Endothelial cell of umbilical vein (primary cell): ENCODE data around the gene MFAP4. TPM values are rescaled to one million over a fixed set of nuclear protein-coding genes. Genes with fewer than 3 reads are reported as not detected.

Source experiments
- BruUV-seq: library from RNA; stranded (reverse); fragments of 400-500 nt; replicated peaks from 2 replicates; lab custom pipeline; 2021; lab: Mats Ljungman, UMichigan
- CTCF ChIA-PET: fragments of 300-600, 350-600 bp; sonication (Branson Sonifier 250); formaldehyde crosslinking; loops from one replicate; lab custom pipeline; 2021; ENCODE audit warnings: antibody characterized with exemption, inconsistent platforms; lab: Charles Lee
- POLR2A ChIA-PET: fragments of 300-600, 350-600 bp; sonication (Branson Sonifier 250); formaldehyde crosslinking; loops from one replicate; lab custom pipeline; 2021; ENCODE audit warnings: antibody characterized with exemption, inconsistent platforms; lab: Charles Lee
- DNase-seq: peaks from one replicate; pipeline ENCODE4 v3.0.0-alpha.2; 2011; ENCODE audit warnings: low read depth, low spot score
- FAIRE-seq: peaks from 2 replicates; lab custom pipeline; 2011; peaks lifted over from hg19 to GRCh38; lab: Jason Lieb, UNC
- H2AFZ ChIP-seq: 2 replicates; pipeline ENCODE4 v1.6.0; 2012; ENCODE audit warnings: low read depth, low read length, control low read depth, inconsistent platforms
- H3K27ac ChIP-seq: 2 replicates; pipeline ENCODE4 v1.5.1; 2011; ENCODE audit warnings: low read depth, mild to moderate bottlenecking, control low read depth, low read length, moderate library complexity; ENCODE audit not compliant: insufficient read depth
- H3K27me3 ChIP-seq, 2 experiments: 2 replicates each; pipeline versions ENCODE4 v1.6.0 to v1.6.1; 2011; ENCODE audit warnings: low read length in 2 of 2, mixed read lengths in 1 of 2; ENCODE audit not compliant: control insufficient read depth in 2 of 2, insufficient read depth in 2 of 2
- H3K36me3 ChIP-seq, 2 experiments: 2 replicates in 1 of 2; 3 replicates in 1 of 2; pipeline ENCODE4 v1.5.1; 2011; ENCODE audit warnings: low read length in 2 of 2, mild to moderate bottlenecking in 1 of 2, moderate library complexity in 1 of 2; ENCODE audit not compliant: control insufficient read depth in 2 of 2, insufficient read depth in 2 of 2; ENCODE audit errors: extremely low read depth in 1 of 2
- H3K4me1 ChIP-seq: 3 replicates; pipeline ENCODE4 v1.5.1; 2011; ENCODE audit warnings: mild to moderate bottlenecking, low read length; ENCODE audit not compliant: control insufficient read depth, insufficient read depth; ENCODE audit errors: extremely low read depth
- H3K4me2 ChIP-seq: 2 replicates; pipeline ENCODE4 v1.6.1; 2011; ENCODE audit warnings: low read length, control low read depth, mixed read lengths; ENCODE audit not compliant: insufficient read depth
- H3K4me3 ChIP-seq, 3 experiments: fragments of 200-600 bp in 1 of 3; sonication (generic), shearing (Covaris generic) in 1 of 3; replicated peaks in 1 of 3; 2 replicates each; pipeline ENCODE4 v1.5.1; 2011 to 2016; ENCODE audit warnings: control low read depth in 3 of 3, low read length in 3 of 3, mild to moderate bottlenecking in 2 of 3, inconsistent platforms in 1 of 3, low read depth in 1 of 3, moderate library complexity in 1 of 3; ENCODE audit not compliant: insufficient read depth in 1 of 3
- H3K79me2 ChIP-seq: 2 replicates; pipeline ENCODE4 v1.6.0; 2012; ENCODE audit warnings: low read length, inconsistent platforms; ENCODE audit not compliant: control insufficient read depth, insufficient read depth
- H3K9ac ChIP-seq: replicated peaks from 2 replicates; pipeline ENCODE3; 2011; ENCODE audit warnings: low read length, control low read depth; ENCODE audit not compliant: insufficient read depth; ENCODE audit errors: extremely low read depth
- H3K9me1 ChIP-seq: replicated peaks from 3 replicates; pipeline ENCODE4 v1.6.0; 2011; ENCODE audit warnings: mild to moderate bottlenecking, low read length; ENCODE audit not compliant: control insufficient read depth, insufficient read depth; ENCODE audit errors: extremely low read depth
- H3K9me3 ChIP-seq: replicated peaks from 2 replicates; pipeline ENCODE4 v1.5.1; 2012; ENCODE audit warnings: low read length, inconsistent platforms; ENCODE audit not compliant: control insufficient read depth, insufficient read depth
- H4K20me1 ChIP-seq: replicated peaks from 2 replicates; pipeline ENCODE3; 2011; ENCODE audit warnings: mild to moderate bottlenecking, low read length; ENCODE audit not compliant: control insufficient read depth, insufficient read depth; ENCODE audit errors: extremely low read depth
- CTCF ChIP-seq, 2 donors: IDR thresholded peaks; 1 replicate in 1 of 2; 2 replicates in 1 of 2; pipeline ENCODE4 v1.5.1; 2011; ENCODE audit warnings: low read length in 2 of 2, mild to moderate bottlenecking in 2 of 2, moderate library complexity in 2 of 2, control low read depth in 1 of 2, inconsistent platforms in 1 of 2, low read depth in 1 of 2; ENCODE audit not compliant: insufficient read depth in 1 of 2; ENCODE audit errors: extremely low read depth in 1 of 2
- EZH2 ChIP-seq: IDR thresholded peaks from 2 replicates; pipeline ENCODE4 v1.6.1; 2012; ENCODE audit warnings: borderline replicate concordance, low read depth, mild to moderate bottlenecking, moderate library complexity, low read length, inconsistent platforms; ENCODE audit not compliant: severe bottlenecking
- FOS ChIP-seq: IDR thresholded peaks from 2 replicates; pipeline ENCODE4 v1.6.1; 2011; ENCODE audit warnings: mild to moderate bottlenecking, low read length, moderate library complexity, borderline replicate concordance; ENCODE audit not compliant: insufficient read depth
- GATA2 ChIP-seq: IDR thresholded peaks from 2 replicates; pipeline ENCODE4 v1.7.0; 2011; ENCODE audit warnings: low read depth, mild to moderate bottlenecking, moderate library complexity, mixed read lengths, low read length; ENCODE audit not compliant: insufficient read length, insufficient read depth
- JUN ChIP-seq: IDR thresholded peaks from 2 replicates; pipeline ENCODE4 v1.6.1; 2011; ENCODE audit warnings: borderline replicate concordance, low read depth; ENCODE audit not compliant: insufficient read length, insufficient read depth
- MAX ChIP-seq: IDR thresholded peaks from 2 replicates; pipeline ENCODE4 v1.6.1; 2011; ENCODE audit not compliant: insufficient read depth, insufficient read length
- MYC ChIP-seq: IDR thresholded peaks from one replicate; pipeline ENCODE4 v1.6.1; 2011; ENCODE audit warnings: mild to moderate bottlenecking, low read depth, low read length
- POLR2A ChIP-seq: IDR thresholded peaks from 2 replicates; pipeline ENCODE4 v1.6.1; 2012; ENCODE audit warnings: low read depth, mild to moderate bottlenecking, control low read depth, low read length
- POLR2AphosphoS5 ChIP-seq: IDR thresholded peaks from 2 replicates; pipeline ENCODE4 v1.6.1; 2012; ENCODE audit warnings: low read depth, mild to moderate bottlenecking, control low read depth, low read length, moderate library complexity; ENCODE audit not compliant: insufficient read depth
- dilution Hi-C: fragments of 300-500 bp; cut with MboI; formaldehyde crosslinking; loops from one replicate; pipeline ENCODE4 v1.15.0; 2019; ENCODE audit warnings: low sequenced_read_pairs; ENCODE audit not compliant: extremely low pct_ligation_motif_present
- intact Hi-C: fragments of 100-400 bp; cut with micrococcal nuclease; formaldehyde crosslinking; loops from one replicate; pipeline ENCODE4 v1.10.0; 2022
- polyA plus RNA-seq, 4 experiments: library from polyadenylated mRNA; depleted of rRNA in 3 of 4; stranded (reverse) in 3 of 4; unstranded in 1 of 4; fragments of >200 nt; gene quantifications; 2 replicates each; pipeline versions ENCODE4 v1.2.1 to v1.2.3, GENCODE V29; 2011 to 2012; ENCODE audit warnings: missing spikeins in 1 of 4
- total RNA-seq: library from RNA; stranded (reverse); gene quantifications from 2 replicates; pipeline ENCODE4 v1.2.3, GENCODE V29; 2021

Gene MFAP4
- total and polyA plus RNA-seq, 2 donors (not counting 3 experiments of a cell fraction or from before 2014, with no cell fraction given): not detected

GRCh38 chr17:19415311-19415710 is 28.3 kb upstream of the MFAP4 start:
- Histone ChIP-seq H3K4me2 (no peak overlapping the region), H4K20me1 (no peaks in the 10 kb centered on the region), H3K4me1 (no peaks in the 10 kb centered on the region), H3K27ac (no peak overlapping the region), H2AFZ (no peak overlapping the region), H3K9ac (no peak overlapping the region), H3K36me3 (no peaks in the 10 kb centered on the region), H3K79me2 (no peaks in the 10 kb centered on the region), H3K9me1 (no peaks in the 10 kb centered on the region), H3K9me3 (no peaks in the 10 kb centered on the region), H3K4me3 (no peak overlapping the region), H3K27me3 (peaks cover 0 to 5% of the 10 kb centered on the region in 2 experiments)
- no TSS peak for BruUV-seq
- TF ChIP-seq MYC (no peak), FOS (no peak), MAX (no peak)
- intact Hi-C loops (no loop called here), dilution Hi-C loops (no loop called here)
- FAIRE-seq (no peak), DNase-seq (no peak)
- ChIA-PET POLR2A (no interaction called here), CTCF (no interaction called here)

GRCh38 chr17:19414396-19415280 is 27.6 kb upstream of the MFAP4 start:
- no peak overlapping the region for H3K4me3 ChIP-seq
- H3K9ac ChIP-seq: no peak overlapping the region
- H3K4me1 ChIP-seq: no peaks in the 10 kb centered on the region
- FAIRE-seq (no peak), DNase-seq (no peak)
- ChIA-PET POLR2A (no interaction called here), CTCF (no interaction called here)
- no peaks in the 10 kb centered on the region for H3K79me2 ChIP-seq
- intact Hi-C loops (no loop called here), dilution Hi-C loops (no loop called here)
- H3K36me3 ChIP-seq: no peaks in the 10 kb centered on the region
- no peak overlapping the region for H3K27ac ChIP-seq
- no peaks in the 10 kb centered on the region for H3K9me1 ChIP-seq
- H3K9me3 ChIP-seq: no peaks in the 10 kb centered on the region
- no peak for TF ChIP-seq GATA2
- no peak for TF ChIP-seq POLR2A
- no peak for TF ChIP-seq FOS
- TF ChIP-seq MYC: no peak
- no peak for TF ChIP-seq CTCF (IDR thresholded peaks at IDR 0.05; ENCODE audit: extremely low read depth in 1 of 2, insufficient read depth in 1 of 2, low read depth in 1 of 2, low read length in 2 of 2)
- no peak for TF ChIP-seq EZH2
- TF ChIP-seq JUN: no peak
- TF ChIP-seq POLR2AphosphoS5: no peak
- no peak for TF ChIP-seq MAX
- H2AFZ ChIP-seq: no peak overlapping the region
- BruUV-seq: no TSS peak
- no peak overlapping the region for H3K4me2 ChIP-seq
- no peaks in the 10 kb centered on the region for H4K20me1 ChIP-seq
- peaks cover 4 to 7% of the 10 kb centered on the region in 2 experiments for H3K27me3 ChIP-seq
